ENCODE data around the gene C9orf78. TPM values are rescaled to one million over a fixed set of nuclear protein-coding genes. Genes with fewer than 3 reads are reported as not detected.
A peak's percentile ranks its signal among the peaks of the same experiment; 100 is the strongest.

Gene C9orf78
- total RNA-seq, 4 donors from 2014 or later, result 47.3 to 139 (median 62.6) TPM

DNA sequence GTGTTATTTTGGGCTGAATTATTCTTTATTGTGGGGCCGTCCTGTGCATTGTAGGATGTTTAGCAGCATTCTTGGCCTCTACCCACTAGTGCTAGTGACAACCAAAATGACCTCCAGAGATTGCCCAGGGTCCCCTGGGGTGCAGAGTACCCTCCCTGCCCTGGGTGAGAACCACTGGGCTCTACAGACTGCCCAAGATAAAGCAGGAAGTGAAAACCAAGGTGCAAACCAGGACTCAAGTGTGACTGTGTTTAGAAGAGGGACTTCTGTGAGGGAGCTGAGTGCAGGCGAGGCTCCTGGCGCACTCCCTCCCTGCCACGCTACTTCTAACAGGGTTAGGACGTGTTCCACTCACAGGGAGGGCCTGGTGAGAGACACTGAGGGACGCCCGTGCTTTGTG, 41.7 kb upstream of the C9orf78 start:
- TF ChIP-seq EP300 (IDR thresholded peaks at IDR 0.05) (no peak), POLR2A (IDR thresholded peaks at IDR 0.05; ENCODE audit: low read depth) (no peak), POLR2AphosphoS5 (IDR thresholded peaks at IDR 0.05) (no peak)
- TF ChIP-seq, protein P1, sequence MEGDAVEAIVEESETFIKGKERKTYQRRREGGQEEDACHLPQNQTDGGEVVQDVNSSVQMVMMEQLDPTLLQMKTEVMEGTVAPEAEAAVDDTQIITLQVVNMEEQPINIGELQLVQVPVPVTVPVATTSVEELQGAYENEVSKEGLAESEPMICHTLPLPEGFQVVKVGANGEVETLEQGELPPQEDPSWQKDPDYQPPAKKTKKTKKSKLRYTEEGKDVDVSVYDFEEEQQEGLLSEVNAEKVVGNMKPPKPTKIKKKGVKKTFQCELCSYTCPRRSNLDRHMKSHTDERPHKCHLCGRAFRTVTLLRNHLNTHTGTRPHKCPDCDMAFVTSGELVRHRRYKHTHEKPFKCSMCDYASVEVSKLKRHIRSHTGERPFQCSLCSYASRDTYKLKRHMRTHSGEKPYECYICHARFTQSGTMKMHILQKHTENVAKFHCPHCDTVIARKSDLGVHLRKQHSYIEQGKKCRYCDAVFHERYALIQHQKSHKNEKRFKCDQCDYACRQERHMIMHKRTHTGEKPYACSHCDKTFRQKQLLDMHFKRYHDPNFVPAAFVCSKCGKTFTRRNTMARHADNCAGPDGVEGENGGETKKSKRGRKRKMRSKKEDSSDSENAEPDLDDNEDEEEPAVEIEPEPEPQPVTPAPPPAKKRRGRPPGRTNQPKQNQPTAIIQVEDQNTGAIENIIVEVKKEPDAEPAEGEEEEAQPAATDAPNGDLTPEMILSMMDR (IDR thresholded peaks at IDR 0.05), result no peak
- Histone ChIP-seq H3K27ac (replicated peaks in 1 of 4) (peak overlapping the region in 1 of 4 donors; percentile 11), H3K9me3 (no peaks in the 10 kb centered on the region), H3K36me3 (peaks cover 0 to 37% (median 14%) of the 10 kb centered on the region in 4 donors), H3K4me1 (peaks cover 0 to 26% (median 20%) of the 10 kb centered on the region in 4 donors), H3K4me3 (no peak overlapping the region), H3K27me3 (no peaks in the 10 kb centered on the region)
- 91% methylated on average over 7 of the region's 7 CpGs for WGBS
- DNase-seq (ENCODE audit: extremely low spot score), result no peak
- intact Hi-C loops (cut with DNase I), result no loop called here

DNA sequence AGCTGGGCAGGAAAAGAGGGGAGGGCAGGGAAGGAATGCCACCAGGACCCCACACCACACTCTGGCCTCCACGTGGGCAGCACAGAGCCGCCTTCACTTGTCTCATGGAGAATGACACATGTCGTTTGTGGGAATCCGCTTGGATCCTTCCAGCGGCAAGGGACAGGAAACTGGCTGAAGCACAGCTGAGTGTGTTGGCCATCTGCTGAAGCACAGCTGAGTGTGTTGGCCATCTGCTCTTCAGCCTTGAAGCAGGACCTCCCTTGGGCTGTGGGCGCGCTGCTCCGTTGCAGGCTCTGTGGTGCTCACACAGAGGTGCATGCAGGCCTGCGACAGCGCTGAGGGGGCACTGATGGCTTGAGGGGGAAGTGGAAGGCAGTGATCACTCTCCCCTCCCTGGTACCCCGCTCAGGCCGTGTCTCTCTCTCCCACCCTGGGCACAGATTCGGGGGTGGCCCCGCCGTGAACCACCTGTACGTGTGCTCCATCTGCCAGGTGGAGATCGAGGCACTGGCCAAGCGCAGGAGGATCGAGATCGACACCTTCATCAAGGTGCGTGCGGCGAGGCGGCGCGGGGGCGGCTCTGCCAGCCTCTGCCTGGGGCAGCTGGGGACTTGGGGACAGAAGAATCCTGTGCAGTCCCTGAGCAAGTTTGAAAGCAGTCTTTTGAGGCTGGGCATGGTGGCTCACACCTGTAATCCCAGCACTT, 40.8 kb upstream of the C9orf78 start:
- H3K27me3 ChIP-seq, result no peaks in the 10 kb centered on the region
- TF ChIP-seq POLR2A (IDR thresholded peaks at IDR 0.05; ENCODE audit: low read depth) (no peak), POLR2AphosphoS5 (IDR thresholded peaks at IDR 0.05) (no peak), EP300 (IDR thresholded peaks at IDR 0.05) (no peak)
- TF ChIP-seq, protein P1 (IDR thresholded peaks at IDR 0.05), result no peak
- intact Hi-C loops (cut with DNase I), result no loop called here
- no peak overlapping the region for H3K4me3 ChIP-seq
- peak overlapping the region in 1 of 4 donors; percentile 6 for H3K27ac ChIP-seq (replicated peaks in 1 of 4)
- H3K9me3 ChIP-seq, result no peaks in the 10 kb centered on the region
- H3K36me3 ChIP-seq, result peaks cover 6 to 37% (median 17%) of the 10 kb centered on the region in 4 donors
- DNase-seq (ENCODE audit: extremely low spot score), result no peak
- 93% methylated on average over 27 of the region's 27 CpGs for WGBS
- H3K4me1 ChIP-seq, result peaks cover 0 to 16% (median 10%) of the 10 kb centered on the region in 4 donors

DNA sequence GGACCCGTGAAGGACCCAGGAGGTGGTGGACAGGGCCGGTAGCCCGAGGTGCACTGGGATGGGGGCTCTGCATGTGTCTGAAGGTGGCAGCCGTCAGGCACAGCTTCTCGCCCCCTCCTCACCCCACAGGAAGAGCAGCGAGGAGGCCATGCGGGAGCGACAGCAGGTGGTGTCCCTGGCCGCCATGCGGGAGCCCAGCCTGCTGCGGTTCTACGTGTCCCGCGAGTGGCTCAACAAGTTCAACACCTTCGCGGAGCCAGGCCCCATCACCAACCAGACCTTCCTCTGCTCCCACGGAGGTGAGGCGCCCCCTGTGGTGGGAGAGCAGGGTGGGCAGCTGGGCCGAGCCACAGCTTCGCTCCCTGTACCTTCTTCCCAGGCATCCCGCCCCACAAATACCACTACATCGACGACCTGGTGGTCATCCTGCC, 40.1 kb upstream of the C9orf78 start:
- intact Hi-C loops (cut with DNase I), result no loop called here
- H3K9me3 ChIP-seq, result no peaks in the 10 kb centered on the region

DNA sequence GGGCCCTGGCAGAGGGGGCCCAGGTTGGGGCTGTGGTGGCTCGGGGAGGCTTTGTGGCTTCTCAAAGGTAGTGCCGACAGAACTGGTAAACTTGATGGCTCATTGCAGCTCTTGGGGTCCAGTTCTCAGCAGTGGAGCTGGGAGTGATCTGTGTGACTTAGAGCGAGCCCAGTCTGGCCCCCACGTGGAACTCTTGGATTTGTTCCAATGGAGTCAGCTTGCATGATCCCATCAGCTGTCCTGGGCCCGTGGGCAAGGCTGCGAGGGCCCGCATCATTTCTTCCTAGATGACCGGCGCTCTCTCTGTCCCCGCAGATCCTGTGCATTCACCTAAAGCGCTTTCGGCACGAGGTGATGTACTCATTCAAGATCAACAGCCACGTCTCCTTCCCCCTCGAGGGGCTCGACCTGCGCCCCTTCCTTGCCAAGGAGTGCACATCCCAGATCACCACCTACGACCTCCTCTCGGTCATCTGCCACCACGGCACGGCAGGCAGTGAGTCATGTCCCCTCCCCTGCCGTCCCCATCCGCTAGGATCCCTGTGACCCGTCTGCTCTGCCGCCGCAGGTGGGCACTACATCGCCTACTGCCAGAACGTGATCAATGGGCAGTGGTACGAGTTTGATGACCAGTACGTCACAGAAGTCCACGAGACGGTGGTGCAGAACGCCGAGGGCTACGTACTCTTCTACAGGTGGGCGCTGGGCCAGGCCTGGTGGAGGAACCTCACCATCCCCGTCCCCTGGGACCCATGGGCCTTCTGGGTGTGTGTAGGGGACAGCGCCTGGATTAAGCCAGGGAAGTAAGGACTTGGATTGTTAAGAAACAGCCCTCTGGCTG, 39.4 kb upstream of the C9orf78 start:
- Histone ChIP-seq H3K9me3 (no peaks in the 10 kb centered on the region), H3K27me3 (no peaks in the 10 kb centered on the region), H3K36me3 (peaks cover 14 to 37% (median 22%) of the 10 kb centered on the region in 4 donors), H3K4me1 (peaks cover 0 to 2% (median 0%) of the 10 kb centered on the region in 4 donors), H3K4me3 (no peak overlapping the region), H3K27ac (replicated peaks in 1 of 4) (peak overlapping the region in 1 of 4 donors; percentile 6)
- no peak for DNase-seq (ENCODE audit: extremely low spot score)
- intact Hi-C loops (cut with DNase I), result no loop called here
- WGBS, result 90% methylated on average over 37 of the region's 38 CpGs
- no peak for TF ChIP-seq EP300 (IDR thresholded peaks at IDR 0.05)
- TF ChIP-seq POLR2AphosphoS5 (IDR thresholded peaks at IDR 0.05), result no peak
- TF ChIP-seq, protein P1 (IDR thresholded peaks at IDR 0.05), result no peak
- TF ChIP-seq POLR2A (IDR thresholded peaks at IDR 0.05; ENCODE audit: low read depth), result no peak

More for the DNA sequence above, 40.1 kb upstream of the C9orf78 start:
- Histone ChIP-seq H3K27ac (replicated peaks in 1 of 4) (peak overlapping the region in 1 of 4 donors; percentile 6), H3K4me3 (no peak overlapping the region), H3K36me3 (peaks cover 7 to 37% (median 19%) of the 10 kb centered on the region in 4 donors), H3K27me3 (no peaks in the 10 kb centered on the region), H3K4me1 (peaks cover 0 to 9% (median 4%) of the 10 kb centered on the region in 4 donors)
- TF ChIP-seq EP300 (IDR thresholded peaks at IDR 0.05), result no peak
- TF ChIP-seq POLR2AphosphoS5 (IDR thresholded peaks at IDR 0.05), result no peak
- TF ChIP-seq POLR2A (IDR thresholded peaks at IDR 0.05; ENCODE audit: low read depth), result no peak
- TF ChIP-seq, protein P1 (IDR thresholded peaks at IDR 0.05), result no peak
- DNase-seq (ENCODE audit: extremely low spot score), result no peak
- WGBS, result 87% methylated on average over 23 of the region's 23 CpGs
